PC-9 (cell line): ENCODE data around the gene MCF2L.

Experiments
- CTCF ChIP-seq: fragments of 200-600 bp; sonication (generic); conservative IDR thresholded peaks from 2 replicates; pipeline ENCODE4 v1.6.1; 2017; ENCODE audit warnings: mixed run types, antibody characterized with exemption, mild to moderate bottlenecking, moderate library complexity
- EZH2 ChIP-seq: fragments of 200-600 bp; sonication (generic); IDR thresholded peaks from 2 replicates; pipeline ENCODE4 v1.8.0; 2017; ENCODE audit warnings: antibody characterized with exemption, low read depth

GRCh38 chr13:112953591-112954487 lies 15.2 kb upstream of the MCF2L start:
- no peak for TF ChIP-seq EZH2
- no peak for TF ChIP-seq CTCF
